ENCODE data around the gene DNAJB2.

The DNAJB2 gene

DNA sequence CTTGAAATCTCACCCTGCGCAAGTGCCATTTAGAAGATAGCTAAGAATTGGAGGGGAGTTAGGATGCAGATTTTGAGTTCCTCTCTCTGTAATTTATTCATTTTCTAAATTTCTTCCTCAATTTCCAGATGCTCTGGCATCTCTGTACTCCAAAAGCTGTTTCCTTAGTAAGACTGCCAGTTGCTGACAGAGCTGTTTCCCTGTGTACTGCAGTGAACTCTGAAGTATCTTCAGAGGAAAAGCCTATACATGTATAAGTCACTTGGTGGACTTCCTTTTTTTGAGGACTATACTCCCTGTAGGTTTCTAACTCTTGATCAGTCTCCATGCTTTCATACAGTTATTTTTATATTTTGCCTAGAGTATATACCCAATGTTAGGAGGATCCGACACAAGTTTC lies 54.9 kb downstream of the DNAJB2 start:
- H3K4me1 ChIP-seq (ENCODE audit: control insufficient read depth in 1 of 2, insufficient read depth in 1 of 2, low read depth in 1 of 2, low read length in 1 of 2), result no peaks in the 10 kb centered on the region
- H3K27ac ChIP-seq, result no peak overlapping the region
- no peaks in the 10 kb centered on the region for H3K36me3 ChIP-seq
- no peaks in the 10 kb centered on the region for H3K9me3 ChIP-seq
- peaks cover 100% of the 10 kb centered on the region for H3K27me3 ChIP-seq
- TF ChIP-seq, protein P1, sequence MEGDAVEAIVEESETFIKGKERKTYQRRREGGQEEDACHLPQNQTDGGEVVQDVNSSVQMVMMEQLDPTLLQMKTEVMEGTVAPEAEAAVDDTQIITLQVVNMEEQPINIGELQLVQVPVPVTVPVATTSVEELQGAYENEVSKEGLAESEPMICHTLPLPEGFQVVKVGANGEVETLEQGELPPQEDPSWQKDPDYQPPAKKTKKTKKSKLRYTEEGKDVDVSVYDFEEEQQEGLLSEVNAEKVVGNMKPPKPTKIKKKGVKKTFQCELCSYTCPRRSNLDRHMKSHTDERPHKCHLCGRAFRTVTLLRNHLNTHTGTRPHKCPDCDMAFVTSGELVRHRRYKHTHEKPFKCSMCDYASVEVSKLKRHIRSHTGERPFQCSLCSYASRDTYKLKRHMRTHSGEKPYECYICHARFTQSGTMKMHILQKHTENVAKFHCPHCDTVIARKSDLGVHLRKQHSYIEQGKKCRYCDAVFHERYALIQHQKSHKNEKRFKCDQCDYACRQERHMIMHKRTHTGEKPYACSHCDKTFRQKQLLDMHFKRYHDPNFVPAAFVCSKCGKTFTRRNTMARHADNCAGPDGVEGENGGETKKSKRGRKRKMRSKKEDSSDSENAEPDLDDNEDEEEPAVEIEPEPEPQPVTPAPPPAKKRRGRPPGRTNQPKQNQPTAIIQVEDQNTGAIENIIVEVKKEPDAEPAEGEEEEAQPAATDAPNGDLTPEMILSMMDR (IDR thresholded peaks at IDR 0.05), result no peak
- no peak overlapping the region for H3K4me3 ChIP-seq (ENCODE audit: low read depth in 1 of 2, low read length in 1 of 2)

DNA sequence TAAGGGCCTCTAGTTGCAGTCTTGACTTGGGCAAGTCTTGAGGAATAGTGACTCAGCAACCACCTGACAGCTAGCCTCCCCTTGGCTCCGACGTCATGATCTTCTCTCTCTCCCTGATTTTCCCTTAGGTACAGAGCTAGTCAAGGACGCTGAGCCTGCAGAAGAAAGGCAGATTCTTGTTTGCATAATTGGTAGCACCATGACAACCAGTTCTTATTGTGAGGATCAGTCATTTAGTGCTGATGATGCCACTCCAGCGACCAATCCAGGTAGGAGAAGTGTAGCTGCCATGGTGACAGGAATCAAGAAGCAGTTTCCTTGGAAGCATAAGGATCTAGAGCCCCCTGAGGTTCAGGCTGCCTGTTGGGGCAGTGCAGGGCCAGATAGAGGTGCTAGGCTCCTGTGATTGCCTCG lies 56.2 kb downstream of the DNAJB2 start:
- Histone ChIP-seq H3K27me3 (peaks cover 99% of the 10 kb centered on the region), H3K4me1 (ENCODE audit: control insufficient read depth in 1 of 2, insufficient read depth in 1 of 2, low read depth in 1 of 2, low read length in 1 of 2) (no peaks in the 10 kb centered on the region), H3K9me3 (no peaks in the 10 kb centered on the region), H3K4me3 (ENCODE audit: low read depth in 1 of 2, low read length in 1 of 2) (no peak overlapping the region), H3K27ac (no peak overlapping the region), H3K36me3 (no peaks in the 10 kb centered on the region)
- TF ChIP-seq, protein P1 (IDR thresholded peaks at IDR 0.05), result no peak

Measured in neutrophil (primary cell).